Glomerular visceral epithelial cell (primary cell): ENCODE results near the gene OCLN.
A peak's percentile ranks its signal among the peaks of the same experiment; 100 is the strongest.
"Not testable (repeated sequence)": the region's sequence is repeated elsewhere in the genome, so short reads cannot be mapped to it uniquely, and the experiment has no call there.

Source experiments
- DNase-seq: peaks from one replicate; pipeline ENCODE4 v3.0.0-alpha.2; 2016; ENCODE audit errors: extremely low spot score

The OCLN gene

GRCh38 chr5:69491027-69491426 lies 1.6 kb upstream of the OCLN start:
- no peak for DNase-seq

- no peak for DNase-seq
Observed at GRCh38 chr5:69491838-69492390, 676 bp upstream of the OCLN start.

- no peak for DNase-seq
Observed at GRCh38 chr5:69492923-69493395, 369 bp downstream of the OCLN start.

GRCh38 chr5:69493396-69494133 lies 975 bp downstream of the OCLN start:
- peak; percentile 62 for DNase-seq

GRCh38 chr5:69494452-69494851 lies 1.9 kb downstream of the OCLN start:
- DNase-seq = no peak

GRCh38 chr5:69497006-69497520 lies 4.5 kb downstream of the OCLN start:
- DNase-seq = no peak

GRCh38 chr5:69498384-69498783 lies 5.8 kb downstream of the OCLN start:
- DNase-seq = peak; percentile 51

- DNase-seq = no peak
Observed at GRCh38 chr5:69502367-69502766, 9.8 kb downstream of the OCLN start.

- DNase-seq = peak; percentile 32
Observed at GRCh38 chr5:69502767-69503488, 10.3 kb downstream of the OCLN start.

GRCh38 chr5:69504036-69504435 lies 11.4 kb downstream of the OCLN start:
- no peak for DNase-seq

GRCh38 chr5:69505306-69505705 lies 12.7 kb downstream of the OCLN start:
- no peak for DNase-seq

GRCh38 chr5:69509212-69509611 lies 16.6 kb downstream of the OCLN start:
- DNase-seq = no peak

- DNase-seq = no peak
Observed at GRCh38 chr5:69510694-69511093, 18.1 kb downstream of the OCLN start.

- peak; percentile 40 for DNase-seq
Observed at GRCh38 chr5:69512740-69513260, 20.2 kb downstream of the OCLN start.

GRCh38 chr5:69515570-69515969 lies 23.0 kb downstream of the OCLN start:
- not testable (repeated sequence) for DNase-seq

GRCh38 chr5:69516769-69517168 lies 24.2 kb downstream of the OCLN start:
- peak; percentile 37 for DNase-seq

- no peak for DNase-seq
Observed at GRCh38 chr5:69517763-69518212, 25.2 kb downstream of the OCLN start.

GRCh38 chr5:69519285-69519684 lies 26.7 kb downstream of the OCLN start:
- DNase-seq = no peak

- DNase-seq = no peak
Observed at GRCh38 chr5:69522035-69522434, 29.4 kb downstream of the OCLN start.

GRCh38 chr5:69525490-69525889 lies 32.9 kb downstream of the OCLN start:
- no peak for DNase-seq

GRCh38 chr5:69526660-69527059 lies 34.1 kb downstream of the OCLN start:
- no peak for DNase-seq

GRCh38 chr5:69527128-69527770 lies 34.7 kb downstream of the OCLN start:
- no peak for DNase-seq
